ENCODE measurements around the gene CIT. TPM values are rescaled to one million over a fixed set of nuclear protein-coding genes. Genes with fewer than 3 reads are reported as not detected.

CIT gene
- total and polyA plus RNA-seq, 7 donors, result 1.2 to 9.2 (median 5.4) TPM

GRCh38 chr12:119685375-119685774 is 191.7 kb downstream of the CIT start:
- Histone ChIP-seq H3K9me3 (no peaks in the 10 kb centered on the region), H3K27me3 (no peaks in the 10 kb centered on the region), H3K4me3 (no peak overlapping the region), H3K36me3 (peaks cover 2 to 19% (median 15%) of the 10 kb centered on the region in 4 donors), H3K27ac (no peak overlapping the region), H3K4me1 (no peaks in the 10 kb centered on the region)
- intact Hi-C loops (cut with DNase I), result no loop called here
- WGBS, 2 donors, result 48 to 77% methylated on average over 4 of the region's 4 CpGs
- no peak for DNase-seq
- TF ChIP-seq POLR2A (IDR thresholded peaks at IDR 0.05) (no peak), POLR2AphosphoS5 (IDR thresholded peaks at IDR 0.05) (no peak), EP300 (IDR thresholded peaks at IDR 0.05) (no peak), CTCF (IDR thresholded peaks at IDR 0.05) (no peak)

- 16 to 65% methylated on average over 10 of the region's 10 CpGs for WGBS, 2 donors
- H3K4me1 ChIP-seq, result no peaks in the 10 kb centered on the region
- no peak for TF ChIP-seq POLR2AphosphoS5 (IDR thresholded peaks at IDR 0.05)
- TF ChIP-seq EP300 (IDR thresholded peaks at IDR 0.05), result no peak
- no peak for TF ChIP-seq CTCF (IDR thresholded peaks at IDR 0.05)
- TF ChIP-seq POLR2A (IDR thresholded peaks at IDR 0.05), result no peak
Measured at GRCh38 chr12:119684711-119685369, 192.3 kb downstream of the CIT start.

GRCh38 chr12:119683816-119684215 is 193.3 kb downstream of the CIT start:
- no peak for DNase-seq
- Histone ChIP-seq H3K36me3 (peaks cover 15 to 35% (median 31%) of the 10 kb centered on the region in 4 donors), H3K4me1 (no peaks in the 10 kb centered on the region), H3K4me3 (no peak overlapping the region), H3K27me3 (no peaks in the 10 kb centered on the region), H3K9me3 (no peaks in the 10 kb centered on the region), H3K27ac (no peak overlapping the region)
- WGBS, 2 donors, result 14 to 64% methylated on average over 3 of the region's 3 CpGs
- intact Hi-C loops (cut with DNase I), result no loop called here
- TF ChIP-seq POLR2AphosphoS5 (IDR thresholded peaks at IDR 0.05) (no peak), POLR2A (IDR thresholded peaks at IDR 0.05) (no peak), EP300 (IDR thresholded peaks at IDR 0.05) (no peak), CTCF (IDR thresholded peaks at IDR 0.05) (no peak)

More at GRCh38 chr12:119684711-119685369, 192.3 kb downstream of the CIT start:
- Histone ChIP-seq H3K27ac (no peak overlapping the region), H3K4me3 (no peak overlapping the region), H3K9me3 (no peaks in the 10 kb centered on the region), H3K27me3 (no peaks in the 10 kb centered on the region), H3K36me3 (peaks cover 8 to 25% (median 21%) of the 10 kb centered on the region in 4 donors)
- intact Hi-C loops (cut with DNase I), result no loop called here
- no peak for DNase-seq

GRCh38 chr12:119683413-119683812 is 193.7 kb downstream of the CIT start:
- intact Hi-C loops (cut with DNase I), result no loop called here
- Histone ChIP-seq H3K4me1 (no peaks in the 10 kb centered on the region), H3K4me3 (no peak overlapping the region), H3K27me3 (no peaks in the 10 kb centered on the region), H3K36me3 (peaks cover 19 to 39% (median 35%) of the 10 kb centered on the region in 4 donors), H3K27ac (no peak overlapping the region), H3K9me3 (no peaks in the 10 kb centered on the region)
- no peak for DNase-seq
- TF ChIP-seq POLR2A (IDR thresholded peaks at IDR 0.05), result no peak
- TF ChIP-seq POLR2AphosphoS5 (IDR thresholded peaks at IDR 0.05), result no peak
- no peak for TF ChIP-seq EP300 (IDR thresholded peaks at IDR 0.05)
- no peak for TF ChIP-seq CTCF (IDR thresholded peaks at IDR 0.05)
- whole genome bisulfite sequencing, 2 donors, result 27 to 71% methylated on average over 6 of the region's 6 CpGs

Measured in sigmoid colon (tissue), 7 donors.